AG08396 (cell line): ENCODE data around the gene CDRT15L2.
"Not testable (repeated sequence)": the region's sequence is repeated elsewhere in the genome, so short reads cannot be mapped to it uniquely, and the experiment has no call there.

Source experiments
- DNase-seq: peaks from one replicate; pipeline ENCODE4 v3.0.0; 2012; ENCODE audit warnings: low spot score, mixed read lengths

CDRT15L2 gene

DNA sequence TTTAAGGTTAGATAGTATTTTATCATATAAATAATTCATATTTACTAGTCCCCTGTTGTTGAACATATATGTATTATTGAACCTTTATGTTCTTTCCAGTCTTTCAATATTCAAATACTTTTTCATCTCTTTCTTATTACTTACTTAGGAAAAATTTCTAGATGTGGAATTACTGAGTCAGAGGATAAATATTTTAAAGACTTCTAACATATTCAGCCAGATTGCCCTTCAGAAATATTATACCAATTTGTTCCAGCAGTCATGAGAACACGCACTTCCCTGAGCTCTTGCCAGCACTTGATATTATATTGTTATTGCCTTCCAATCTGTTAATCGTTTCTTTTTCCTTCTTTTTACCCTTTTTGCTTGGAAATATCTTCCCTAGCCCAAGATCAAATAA, 4.5 kb upstream of the CDRT15L2 start:
- not testable (repeated sequence) for DNase-seq

DNA sequence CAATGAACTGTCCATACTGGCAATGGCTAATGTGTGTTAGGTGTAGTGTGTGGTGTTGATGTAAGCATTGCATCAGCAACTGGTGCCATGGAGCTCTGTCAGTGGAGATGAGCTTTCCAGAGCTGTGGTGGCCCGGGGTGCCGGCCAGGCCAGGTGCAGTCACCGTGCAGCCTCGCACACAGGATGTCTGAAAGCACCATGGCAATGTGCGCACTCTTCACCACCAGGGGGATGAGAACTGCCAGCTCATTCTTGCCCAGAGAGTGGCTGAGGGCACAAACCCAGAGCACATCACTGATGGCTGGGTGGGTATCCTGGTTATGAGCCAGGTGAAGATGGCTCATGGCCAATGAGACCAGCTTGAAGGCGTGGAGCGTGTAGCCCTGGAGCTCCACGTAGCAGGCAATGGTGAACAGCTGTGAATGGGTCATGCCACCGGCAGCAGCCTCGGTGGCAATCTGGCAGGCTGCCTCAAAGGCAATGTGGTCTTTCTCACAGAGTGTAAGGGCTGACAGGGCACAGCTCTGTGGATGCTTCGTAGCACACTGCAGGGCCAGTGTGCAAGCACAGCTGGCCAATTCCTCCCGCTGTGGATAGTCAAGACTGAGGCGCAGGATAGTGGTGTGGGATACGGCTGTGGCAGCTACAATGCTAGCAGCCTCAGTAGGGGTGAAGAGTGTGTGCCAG, 4.5 kb downstream of the CDRT15L2 start:
- DNase-seq, result not testable (repeated sequence)

DNA sequence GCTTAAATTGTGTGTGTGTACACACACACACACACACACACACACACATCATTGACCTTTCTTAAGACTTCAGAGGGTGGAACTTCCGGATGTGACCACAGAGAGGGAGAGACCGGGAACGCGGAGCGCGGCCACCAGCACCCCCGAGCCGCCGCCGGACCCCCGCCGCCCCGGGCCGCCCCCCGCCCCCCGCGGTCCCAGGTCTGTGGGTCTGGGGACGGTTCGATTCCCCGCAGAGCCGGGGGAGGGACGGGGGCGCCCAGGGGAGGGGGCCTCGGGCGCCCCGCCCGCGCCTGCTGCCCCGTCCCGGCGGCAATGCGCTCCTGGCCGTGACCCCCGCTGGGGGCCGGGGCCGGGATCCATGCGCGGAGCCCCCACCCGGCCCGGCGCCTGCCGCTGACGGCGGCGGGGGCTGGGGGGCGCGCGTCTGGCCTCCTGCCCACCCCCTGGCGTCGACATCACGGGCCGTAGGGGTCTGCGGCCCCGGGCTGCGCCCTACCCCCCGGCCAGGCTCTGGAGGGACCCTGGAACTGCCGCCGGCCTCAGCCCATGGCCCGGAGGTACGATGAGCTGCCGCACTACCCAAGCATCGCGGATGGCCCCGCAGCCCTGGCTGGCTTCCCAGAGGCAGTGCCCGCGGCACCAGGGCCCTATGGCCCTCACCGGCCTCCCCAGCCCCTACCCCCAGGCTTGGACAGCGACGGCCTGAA, 9.4 kb downstream of the CDRT15L2 start:
- peak; percentile 39 for DNase-seq

DNA sequence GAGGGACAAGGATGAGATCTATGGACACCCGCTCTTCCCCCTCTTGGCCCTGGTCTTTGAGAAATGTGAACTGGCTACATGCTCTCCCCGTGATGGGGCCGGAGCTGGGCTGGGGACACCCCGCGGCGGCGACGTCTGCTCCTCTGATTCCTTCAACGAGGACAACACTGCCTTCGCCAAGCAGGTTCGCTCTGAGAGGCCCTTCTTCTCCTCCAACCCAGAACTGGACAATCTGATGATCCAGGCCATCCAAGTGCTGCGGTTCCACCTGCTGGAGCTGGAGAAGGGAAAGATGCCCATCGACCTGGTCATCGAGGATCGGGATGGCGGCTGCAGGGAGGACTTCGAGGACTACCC, 9.9 kb downstream of the CDRT15L2 start:
- DNase-seq, result not testable (repeated sequence)

DNA sequence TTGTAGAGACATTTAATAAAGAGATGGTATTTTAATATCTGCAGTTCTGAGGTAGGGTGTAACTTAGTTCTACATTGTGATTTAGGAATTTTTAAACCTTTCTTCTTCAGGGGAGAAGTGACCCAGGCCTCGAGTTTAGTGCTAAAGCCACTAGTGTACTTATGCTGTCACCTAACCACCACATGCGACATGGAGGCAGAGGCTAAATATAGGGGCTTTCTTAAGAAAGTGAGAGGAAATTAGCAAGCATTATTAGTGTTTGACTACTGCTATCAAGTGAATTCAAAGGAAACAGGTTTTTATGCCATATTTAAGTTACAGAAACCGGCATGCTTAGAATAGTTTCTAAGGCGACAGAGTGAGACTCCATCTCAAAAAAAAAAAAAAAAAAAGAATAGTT, 11.5 kb downstream of the CDRT15L2 start:
- DNase-seq, result not testable (repeated sequence)

DNA sequence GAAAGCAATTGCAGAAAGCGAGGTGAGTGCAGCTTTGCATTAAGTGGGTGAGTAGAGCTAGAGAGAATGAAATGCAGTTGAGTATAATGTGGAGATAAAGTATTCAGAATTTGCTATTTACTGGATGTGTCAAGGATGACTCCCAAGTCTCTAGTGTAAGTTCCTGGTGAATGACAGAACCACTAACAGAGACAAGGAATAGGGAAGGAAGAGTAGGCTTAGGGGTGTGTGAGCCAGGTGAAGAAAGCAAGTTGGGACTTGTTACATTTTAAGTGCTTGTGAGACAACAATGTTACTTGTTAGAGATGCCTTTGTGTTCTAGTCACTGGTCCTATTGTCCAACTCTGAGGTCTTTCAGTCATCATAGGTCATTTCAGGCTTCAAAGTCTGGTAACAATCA, 26.0 kb downstream of the CDRT15L2 start:
- not testable (repeated sequence) for DNase-seq

DNA sequence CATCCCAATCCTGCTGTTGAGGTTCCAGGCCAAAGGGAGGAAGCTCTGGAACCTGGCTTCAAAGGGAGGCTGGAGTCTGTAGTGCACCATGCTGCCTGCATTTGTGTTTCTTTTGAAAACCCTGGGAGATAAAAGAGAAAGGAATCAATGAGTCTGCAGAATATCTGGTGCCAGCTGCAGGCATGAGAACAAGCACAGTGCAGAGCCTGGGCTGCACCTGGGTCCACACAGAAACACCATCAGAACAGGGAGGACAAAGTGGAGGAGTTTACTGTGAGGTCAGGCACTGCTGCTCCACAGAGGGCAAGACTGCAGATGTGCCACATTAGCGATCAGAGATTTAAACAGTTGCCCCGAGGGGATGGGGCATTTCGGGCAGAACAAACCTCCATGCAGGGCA, 30.0 kb downstream of the CDRT15L2 start:
- DNase-seq, result not testable (repeated sequence)

DNA sequence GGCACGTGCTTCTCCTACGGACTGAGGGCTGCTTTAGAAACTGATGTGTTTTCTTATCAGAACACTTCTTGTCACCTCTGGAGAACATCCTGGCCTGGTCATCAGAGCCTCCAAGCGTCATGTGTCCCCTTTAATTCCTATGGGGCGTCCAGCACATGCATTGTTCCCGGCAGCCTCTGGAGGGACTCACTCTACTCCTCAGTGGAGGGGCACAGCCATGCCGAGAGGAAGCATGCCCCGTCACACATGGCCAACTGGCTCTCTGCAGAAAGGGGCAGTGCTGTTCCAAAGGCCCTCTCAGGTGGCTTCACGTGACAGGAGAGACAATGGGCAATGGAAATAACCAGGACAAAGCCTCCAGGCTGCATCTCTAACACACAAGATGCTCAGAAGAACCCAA, 31.8 kb downstream of the CDRT15L2 start:
- no peak for DNase-seq

DNA sequence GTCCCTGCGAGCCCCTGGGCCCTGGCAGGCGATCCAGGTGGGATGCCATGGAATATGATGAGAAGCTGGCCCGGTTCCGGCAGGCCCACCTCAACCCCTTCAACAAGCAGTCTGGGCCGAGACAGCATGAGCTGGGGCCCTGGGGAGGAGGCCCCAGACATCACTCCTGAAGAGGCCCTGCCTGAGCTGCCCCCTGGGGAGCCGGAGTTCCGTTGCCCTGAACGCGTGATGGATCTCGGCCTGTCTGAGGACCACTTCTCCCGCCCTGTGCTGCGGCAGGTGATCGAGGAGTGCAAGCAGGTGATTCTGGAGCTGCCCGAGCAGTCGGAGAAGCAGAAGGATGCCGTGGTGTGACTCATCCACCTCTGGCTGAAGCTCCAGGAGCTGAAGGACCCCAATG, 33.1 kb downstream of the CDRT15L2 start:
- no peak for DNase-seq

DNA sequence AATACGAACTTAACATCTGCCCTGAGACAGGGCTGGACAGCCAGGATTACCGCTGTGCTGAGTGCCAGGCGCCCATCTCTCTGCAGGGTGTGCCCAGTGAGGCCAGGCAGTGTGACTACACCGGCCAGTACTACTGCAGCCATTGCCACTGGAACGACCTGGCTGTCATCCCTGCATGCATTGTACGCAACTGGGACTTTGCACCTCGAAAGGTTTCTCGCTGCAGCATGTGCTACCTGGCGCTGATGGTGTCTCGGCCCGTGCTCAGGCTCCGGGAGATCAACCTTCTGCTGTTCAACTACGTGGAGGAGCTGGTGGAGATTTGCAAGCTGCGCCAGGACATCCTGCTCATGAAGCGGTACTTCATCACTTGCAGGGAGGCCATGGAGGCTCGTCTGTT, 33.7 kb downstream of the CDRT15L2 start:
- no peak for DNase-seq

DNA sequence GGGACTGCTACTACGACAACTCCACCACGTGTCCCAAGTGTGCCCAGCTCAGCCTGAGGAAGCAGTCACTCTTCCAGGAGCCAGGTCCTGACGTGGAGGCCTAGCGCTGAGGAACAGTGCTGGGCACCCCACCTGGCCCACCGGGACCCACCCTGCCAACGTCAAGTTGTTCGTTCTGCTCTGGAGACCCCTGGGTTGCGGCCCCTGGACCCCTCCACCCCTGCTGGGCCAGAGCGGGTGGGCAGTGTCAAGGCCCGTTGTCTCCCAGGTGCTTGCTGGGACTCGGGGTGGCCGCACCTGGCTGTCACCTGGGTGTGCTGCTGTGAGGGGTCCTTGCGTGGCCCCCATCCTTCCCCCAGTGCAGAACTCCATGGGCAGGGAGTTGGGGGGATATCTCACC, 34.4 kb downstream of the CDRT15L2 start:
- DNase-seq, result no peak

DNA sequence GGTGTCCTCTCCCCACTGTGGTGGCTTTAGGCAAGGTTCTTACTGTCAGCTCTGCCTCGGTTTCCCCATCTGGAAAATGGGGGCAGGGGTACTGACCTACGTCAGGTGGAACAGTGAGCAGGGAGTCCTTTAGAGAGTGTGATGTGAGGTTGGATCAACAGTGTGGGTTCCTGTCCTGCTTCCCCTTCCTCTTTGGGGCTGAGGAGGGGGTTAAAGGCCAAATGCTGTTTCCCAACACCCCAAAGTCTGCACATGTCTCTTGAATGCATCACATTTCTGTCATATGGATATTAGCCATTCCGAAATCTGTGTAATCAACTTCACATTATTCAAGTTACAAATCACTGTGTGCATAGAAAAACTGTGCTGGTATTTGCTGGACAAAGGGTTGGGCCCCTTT, 35.9 kb downstream of the CDRT15L2 start:
- not testable (repeated sequence) for DNase-seq
